Spinal cord (tissue), 10 donors: ENCODE results near the gene OTUB2. TPM values are rescaled to one million over a fixed set of nuclear protein-coding genes. Genes with fewer than 3 reads are reported as not detected.

Source experiments
- DNase-seq, 6 donors: peaks; one replicate each; pipeline versions ENCODE4 v3.0.0 to v3.0.0-alpha.2; 2013 to 2015; ENCODE audit warnings: low spot score in 6 of 6, low read depth in 4 of 6
- H3K27ac ChIP-seq: one replicate; pipeline ENCODE4 v1.5.1; 2013; ENCODE audit warnings: low read depth, low read length, control low read depth
- H3K27me3 ChIP-seq: one replicate; pipeline ENCODE4 v1.6.1; 2013; ENCODE audit warnings: low read length; ENCODE audit not compliant: control insufficient read depth, insufficient read depth
- H3K36me3 ChIP-seq: one replicate; pipeline ENCODE4 v1.6.1; 2013; ENCODE audit warnings: low read length; ENCODE audit not compliant: control insufficient read depth, insufficient read depth
- H3K4me1 ChIP-seq: one replicate; pipeline ENCODE4 v1.6.1; 2013; ENCODE audit warnings: low read length; ENCODE audit not compliant: control insufficient read depth, insufficient read depth
- H3K4me3 ChIP-seq: one replicate; pipeline ENCODE4 v1.5.1; 2013; ENCODE audit warnings: low read depth, low read length, control low read depth
- H3K9me3 ChIP-seq: one replicate; pipeline ENCODE4 v1.6.1; 2013; ENCODE audit warnings: low read length; ENCODE audit not compliant: control insufficient read depth, insufficient read depth
- WGBS: methylation state at CpG from one replicate; pipeline ENCODE4 v1.1.5; 2013; ENCODE audit warnings: missing lambda C conversion rate; ENCODE audit not compliant: insufficient coverage; 5-methylcytosine and 5-hydroxymethylcytosine counted together
- polyA plus RNA-seq, 2 donors: library from polyadenylated mRNA; unstranded; fragments of 120-200 nt; gene quantifications; one replicate each; pipeline ENCODE4 v1.2.1, GENCODE V29; 2013; ENCODE audit not compliant: insufficient read length in 2 of 2
- total RNA-seq, 2 donors: library from RNA; depleted of rRNA in 1 of 2; stranded (reverse); fragments of 120-200 nt in 1 of 2; fragments of >200 nt in 1 of 2; gene quantifications; one replicate each; pipeline versions ENCODE4 v1.2.3 to v1.2.4, GENCODE V29; 2013 to 2014
- donor health status: healthy.

Gene OTUB2
- total and polyA plus RNA-seq, 4 donors = 3.6 to 5.8 (median 4.3) TPM

DNA sequence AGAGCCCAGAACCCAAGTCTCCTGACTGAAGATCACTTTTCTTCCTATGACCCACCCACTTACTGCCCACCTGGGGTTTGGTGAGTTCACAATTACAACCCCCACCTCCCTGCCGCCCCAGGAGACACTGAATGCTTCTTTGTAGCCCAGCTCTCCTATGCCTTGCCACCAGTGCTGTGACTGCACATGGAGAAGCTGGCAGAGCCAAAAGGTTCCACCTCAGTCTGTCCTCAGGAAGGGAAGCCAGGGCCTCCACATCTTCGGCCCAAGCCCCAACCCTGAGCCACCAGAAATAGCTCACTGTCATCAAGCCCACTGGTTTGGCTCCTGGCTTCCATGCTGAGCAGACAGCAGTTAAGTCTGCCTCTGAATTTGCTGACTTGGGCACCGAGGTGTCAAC, 25.6 kb downstream of the OTUB2 start:
- no peaks in the 10 kb centered on the region for H3K9me3 ChIP-seq
- peak overlapping the region; percentile 70 for H3K27ac ChIP-seq
- H3K36me3 ChIP-seq = peaks cover 71% of the 10 kb centered on the region
- no peak overlapping the region for H3K4me3 ChIP-seq
- no peaks in the 10 kb centered on the region for H3K27me3 ChIP-seq
- H3K4me1 ChIP-seq = peaks cover 41% of the 10 kb centered on the region
- DNase-seq = no peak
- 78% methylated on average over 3 of the region's 3 CpGs for WGBS

DNA sequence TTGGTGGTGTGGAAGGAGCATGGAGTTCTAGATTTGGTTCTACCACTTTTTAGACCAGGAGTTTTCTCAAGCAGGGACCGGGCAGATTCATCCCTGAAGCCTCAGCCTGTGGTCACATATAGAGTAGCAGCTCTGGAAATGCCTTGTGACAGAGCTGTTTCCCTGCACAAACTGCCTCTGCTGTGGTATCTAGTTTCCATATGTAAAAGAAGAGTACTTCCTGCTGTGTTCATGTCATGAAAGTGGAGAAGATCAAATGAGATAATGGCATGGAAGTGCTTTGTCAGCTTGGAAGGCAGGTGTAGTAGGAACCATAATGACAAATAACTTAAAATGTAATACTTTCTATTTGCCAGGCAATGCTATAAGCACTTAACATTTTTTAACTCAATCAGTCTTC, 26.1 kb downstream of the OTUB2 start:
- no peak overlapping the region for H3K27ac ChIP-seq
- H3K36me3 ChIP-seq = peaks cover 67% of the 10 kb centered on the region
- 100% methylated on average over 1 of the region's 1 CpG for WGBS
- no peaks in the 10 kb centered on the region for H3K27me3 ChIP-seq
- H3K9me3 ChIP-seq = no peaks in the 10 kb centered on the region
- H3K4me1 ChIP-seq = peaks cover 41% of the 10 kb centered on the region
- H3K4me3 ChIP-seq = no peak overlapping the region
- no peak for DNase-seq

DNA sequence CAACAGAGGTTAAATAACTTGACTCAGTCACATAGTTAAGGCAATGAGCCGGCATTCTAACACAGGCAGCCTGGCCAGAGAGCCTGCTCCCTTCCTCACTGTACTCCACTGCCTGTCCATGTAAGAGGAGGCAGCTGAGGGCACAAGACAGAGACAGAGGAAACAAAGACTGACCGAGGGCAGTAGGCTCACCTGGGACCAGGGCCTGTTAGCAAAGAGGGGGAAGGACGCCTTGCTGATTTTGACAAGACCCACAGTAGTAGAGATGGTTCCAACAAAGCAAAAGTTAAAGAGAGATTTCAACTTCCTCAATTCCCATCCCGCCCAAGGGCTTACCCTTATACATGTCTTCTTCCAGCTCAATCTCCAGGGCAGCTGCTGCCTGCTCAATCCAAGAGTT, 26.5 kb downstream of the OTUB2 start:
- H3K27me3 ChIP-seq = no peaks in the 10 kb centered on the region
- DNase-seq = no peak
- 79% methylated on average over 2 of the region's 4 CpGs for WGBS
- no peak overlapping the region for H3K4me3 ChIP-seq
- peaks cover 64% of the 10 kb centered on the region for H3K36me3 ChIP-seq
- peaks cover 38% of the 10 kb centered on the region for H3K4me1 ChIP-seq
- H3K9me3 ChIP-seq = no peaks in the 10 kb centered on the region
- no peak overlapping the region for H3K27ac ChIP-seq

DNA sequence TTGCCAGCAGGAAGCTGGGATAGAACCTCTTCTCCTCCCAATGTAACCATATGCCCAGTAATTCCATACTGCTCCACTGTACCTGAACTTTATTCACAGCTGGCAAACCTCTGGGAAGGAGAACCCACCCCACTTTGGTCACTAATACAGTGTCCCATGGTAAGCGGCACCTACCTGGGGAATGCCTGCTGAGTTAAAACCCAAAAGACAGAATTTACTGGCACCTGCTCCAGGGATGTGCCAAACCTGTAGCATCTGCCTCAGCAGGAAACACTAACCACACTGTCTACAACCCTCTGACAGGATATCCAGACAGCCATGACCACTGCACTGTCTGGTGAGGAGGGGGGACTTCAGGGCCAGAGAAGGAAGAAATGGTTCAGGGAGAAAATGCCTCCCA, 28.3 kb downstream of the OTUB2 start:
- no CpG with 5 or more reads among the region's 1 CpG for WGBS
- Histone ChIP-seq H3K4me3 (no peak overlapping the region), H3K36me3 (peaks cover 62% of the 10 kb centered on the region), H3K9me3 (no peaks in the 10 kb centered on the region), H3K27ac (no peak overlapping the region), H3K27me3 (no peaks in the 10 kb centered on the region), H3K4me1 (peaks cover 28% of the 10 kb centered on the region)
- no peak for DNase-seq

DNA sequence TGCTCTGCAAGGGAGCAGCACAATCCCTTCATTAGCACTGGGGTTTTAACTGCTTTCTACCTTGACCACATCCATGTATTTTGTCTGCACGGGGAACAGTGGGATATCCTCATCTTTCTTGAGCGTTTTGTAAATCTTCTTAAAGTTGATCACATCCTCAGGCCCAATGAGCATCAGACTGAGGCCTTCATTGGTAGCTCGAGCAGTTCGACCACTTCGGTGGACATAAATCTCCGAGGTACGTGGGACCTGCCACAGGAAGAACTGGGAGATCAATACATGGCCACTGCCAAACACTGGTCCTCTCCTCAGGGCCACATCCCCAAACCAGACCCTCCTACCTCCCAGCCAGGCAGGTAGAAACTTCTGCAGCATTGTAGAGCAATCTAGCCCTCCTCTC, 28.8 kb downstream of the OTUB2 start:
- 88% methylated on average over 7 of the region's 7 CpGs for WGBS
- DNase-seq = no peak
- Histone ChIP-seq H3K36me3 (peaks cover 62% of the 10 kb centered on the region), H3K27me3 (no peaks in the 10 kb centered on the region), H3K9me3 (no peaks in the 10 kb centered on the region), H3K4me1 (peaks cover 23% of the 10 kb centered on the region), H3K4me3 (no peak overlapping the region), H3K27ac (no peak overlapping the region)

DNA sequence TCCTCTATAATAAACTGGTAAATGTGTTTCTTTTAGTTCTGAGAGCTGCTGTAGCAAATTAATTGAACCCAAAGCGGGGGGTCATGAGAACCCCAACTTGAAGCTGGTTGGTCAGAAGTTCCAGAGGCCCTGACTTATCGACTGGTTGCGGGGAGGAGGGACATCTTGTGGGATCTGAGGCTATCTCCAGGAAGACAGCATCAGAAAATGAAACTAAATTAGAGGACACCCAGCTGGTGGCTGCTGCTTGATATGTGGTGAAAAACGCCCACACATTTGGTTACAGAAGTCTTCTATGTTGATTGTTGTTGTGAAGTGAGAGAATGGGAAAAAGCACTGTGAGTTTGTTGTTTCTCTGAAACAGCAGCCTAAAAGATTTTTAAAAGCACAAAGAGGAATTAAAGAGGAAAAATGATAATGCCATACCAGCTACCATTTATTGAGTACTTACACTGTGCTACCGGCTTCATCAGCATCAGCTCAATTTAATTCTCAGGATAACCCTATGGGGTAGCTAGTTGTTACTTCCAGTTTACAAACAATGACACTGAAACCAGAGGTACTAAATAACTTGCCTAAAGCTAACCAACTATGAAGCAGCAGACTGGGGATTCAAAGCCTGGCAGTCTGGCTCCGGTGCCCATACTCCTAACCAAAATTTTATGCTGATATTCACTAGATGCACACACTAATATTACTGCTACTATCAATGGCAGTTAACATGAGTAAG, 30.6 kb downstream of the OTUB2 start:
- no peaks in the 10 kb centered on the region for H3K9me3 ChIP-seq
- no peak overlapping the region for H3K4me3 ChIP-seq
- H3K27ac ChIP-seq = no peak overlapping the region
- peaks cover 64% of the 10 kb centered on the region for H3K36me3 ChIP-seq
- H3K27me3 ChIP-seq = no peaks in the 10 kb centered on the region
- peaks cover 8% of the 10 kb centered on the region for H3K4me1 ChIP-seq
- WGBS = 82% methylated on average over 3 of the region's 6 CpGs
- no peak for DNase-seq

DNA sequence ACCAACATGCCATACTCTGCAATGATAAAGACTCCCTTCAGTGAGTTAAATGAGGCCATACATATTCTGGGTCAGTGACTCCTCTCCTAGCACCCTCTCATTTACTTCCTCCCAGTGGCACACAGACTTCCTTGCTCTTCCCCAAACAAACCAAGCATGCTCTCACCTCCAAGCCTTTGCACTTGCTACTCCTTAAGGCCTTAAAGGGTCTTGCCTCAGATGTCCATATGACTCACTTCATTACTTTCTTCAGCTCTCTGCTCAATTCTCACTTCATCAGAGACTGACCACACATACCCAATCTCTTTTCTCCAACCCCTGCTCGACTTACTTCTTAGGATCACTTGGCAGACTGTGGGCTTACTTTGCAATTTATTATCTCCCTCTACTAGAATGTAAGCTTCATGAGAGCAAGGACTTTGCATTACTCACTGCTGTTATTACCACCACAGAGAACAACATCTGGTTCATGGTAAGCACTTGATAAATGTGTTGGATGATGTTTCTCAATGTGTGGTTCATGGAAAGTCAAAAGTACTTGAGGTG, 32.1 kb downstream of the OTUB2 start:
- Histone ChIP-seq H3K4me3 (no peak overlapping the region), H3K27ac (no peak overlapping the region), H3K9me3 (no peaks in the 10 kb centered on the region), H3K36me3 (peaks cover 53% of the 10 kb centered on the region), H3K4me1 (peaks cover 8% of the 10 kb centered on the region), H3K27me3 (no peaks in the 10 kb centered on the region)
- DNase-seq = no peak
- WGBS = 73% methylated on average over 1 of the region's 1 CpG

DNA sequence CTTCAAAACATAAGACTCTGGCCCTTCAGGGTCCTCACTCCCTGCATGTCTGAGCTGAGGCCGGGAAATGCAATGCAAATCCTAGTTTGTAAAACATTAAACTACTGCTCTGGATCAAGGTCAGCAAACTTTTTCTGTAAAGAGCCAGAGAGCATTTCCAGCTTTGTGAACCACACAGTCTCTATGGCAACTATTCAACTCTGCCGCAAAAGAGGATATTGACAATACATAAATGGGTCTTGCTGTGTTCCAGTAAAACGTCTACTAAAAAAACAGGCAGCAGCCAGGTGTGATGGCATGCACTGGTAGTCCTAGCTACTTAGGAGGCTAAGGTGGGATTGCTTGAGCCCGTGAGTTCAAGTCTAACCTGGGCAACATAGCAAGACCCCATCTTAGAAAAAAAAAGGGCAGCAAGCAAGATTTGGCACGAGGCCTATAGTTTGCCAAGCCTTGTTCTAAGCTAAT, 32.6 kb downstream of the OTUB2 start:
- H3K36me3 ChIP-seq = peaks cover 49% of the 10 kb centered on the region
- no peak overlapping the region for H3K27ac ChIP-seq
- WGBS = 60% methylated on average over 5 of the region's 5 CpGs
- peaks cover 8% of the 10 kb centered on the region for H3K4me1 ChIP-seq
- H3K9me3 ChIP-seq = no peaks in the 10 kb centered on the region
- H3K4me3 ChIP-seq = no peak overlapping the region
- DNase-seq = no peak
- H3K27me3 ChIP-seq = no peaks in the 10 kb centered on the region

DNA sequence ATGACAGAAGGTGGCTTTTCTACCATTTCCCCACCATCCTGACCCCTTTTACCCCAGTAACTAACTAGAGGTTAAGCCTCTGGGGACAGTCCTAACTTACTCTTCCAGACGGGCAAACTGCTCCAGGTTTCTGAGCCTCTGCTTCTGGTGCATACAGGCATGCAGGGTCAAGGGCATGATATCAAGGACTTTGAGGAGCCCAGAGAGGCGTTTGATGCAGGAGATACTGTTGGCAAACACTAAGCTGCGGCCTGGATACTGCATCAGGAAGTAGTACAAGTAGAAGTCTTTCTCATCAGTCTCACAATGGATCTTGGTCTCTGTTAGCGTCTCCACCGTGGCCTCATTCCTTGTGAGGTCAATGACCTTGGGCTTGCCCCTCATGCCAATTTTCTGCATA, 33.9 kb downstream of the OTUB2 start:
- no peaks in the 10 kb centered on the region for H3K27me3 ChIP-seq
- H3K36me3 ChIP-seq = peaks cover 37% of the 10 kb centered on the region
- no peak overlapping the region for H3K27ac ChIP-seq
- H3K4me1 ChIP-seq = peaks cover 8% of the 10 kb centered on the region
- 80% methylated on average over 3 of the region's 5 CpGs for WGBS
- DNase-seq = no peak
- no peaks in the 10 kb centered on the region for H3K9me3 ChIP-seq
- H3K4me3 ChIP-seq = no peak overlapping the region

DNA sequence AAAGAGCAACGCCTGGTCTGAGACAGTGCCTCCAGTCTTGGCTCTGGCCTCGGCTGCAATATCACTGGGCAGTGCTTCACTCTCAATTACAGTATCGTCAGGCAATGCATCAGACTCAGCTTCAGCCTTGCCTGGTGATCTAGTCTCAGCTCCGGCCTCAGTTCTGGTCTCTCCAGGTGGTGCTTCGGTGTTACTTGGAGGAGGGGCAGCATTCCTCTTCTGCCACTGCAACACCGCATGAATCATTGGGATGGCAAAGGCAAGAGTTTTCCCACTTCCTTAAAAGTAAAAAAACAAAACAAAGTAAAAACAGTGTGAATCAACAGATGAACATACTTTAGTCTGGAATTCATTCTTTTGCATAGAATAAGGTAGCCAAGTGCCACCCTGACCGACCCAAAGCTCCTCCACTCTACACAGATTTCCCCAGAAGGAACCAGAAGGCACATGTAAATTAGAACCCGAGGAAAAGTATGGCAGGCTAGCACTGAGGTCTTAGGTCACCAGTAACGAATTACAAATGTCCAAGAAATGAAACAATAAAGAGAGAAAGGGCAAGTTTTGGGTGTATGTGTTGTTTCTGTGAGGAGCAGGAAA, 36.3 kb downstream of the OTUB2 start:
- peaks cover 23% of the 10 kb centered on the region for H3K36me3 ChIP-seq

More for the DNA sequence above, 36.3 kb downstream of the OTUB2 start:
- Histone ChIP-seq H3K27ac (no peak overlapping the region), H3K4me1 (peaks cover 21% of the 10 kb centered on the region), H3K9me3 (no peaks in the 10 kb centered on the region), H3K4me3 (no peak overlapping the region), H3K27me3 (no peaks in the 10 kb centered on the region)
- WGBS = 84% methylated on average over 4 of the region's 9 CpGs
- no peak for DNase-seq
